Lower lobe of right lung (tissue), 2 donors: Measurements from ENCODE around the gene NECTIN3. TPM values are rescaled to one million over a fixed set of nuclear protein-coding genes. Genes with fewer than 3 reads are reported as not detected.

Experiments
- ATAC-seq, 2 donors: fragments of 200-7000 bp; cut with Tn5 transposase; one replicate each; pipeline ENCODE4 v1.9.1; 2020 to 2022; ENCODE audit warnings: mild to moderate bottlenecking in 2 of 2, moderate library complexity in 2 of 2
- DNase-seq: peaks from one replicate; pipeline ENCODE4 v3.0.0-alpha.2; 2020
- H3K27ac ChIP-seq: fragments of 200-600 bp; one replicate; pipeline ENCODE4 v1.8.0; 2022
- H3K27me3 ChIP-seq: fragments of 200-600 bp; one replicate; pipeline ENCODE4 v1.8.0; 2022; ENCODE audit warnings: low read depth
- H3K36me3 ChIP-seq: fragments of 200-600 bp; one replicate; pipeline ENCODE4 v1.8.0; 2022; ENCODE audit warnings: mild to moderate bottlenecking
- H3K4me1 ChIP-seq: fragments of 200-600 bp; one replicate; pipeline ENCODE4 v1.8.0; 2022
- H3K4me3 ChIP-seq: fragments of 200-600 bp; one replicate; pipeline ENCODE4 v1.8.0; 2022; ENCODE audit warnings: mild to moderate bottlenecking
- H3K9me3 ChIP-seq: fragments of 200-600 bp; one replicate; pipeline ENCODE4 v1.8.0; 2022
- intact Hi-C: fragments of 100-400 bp; cut with DNase I; formaldehyde crosslinking; loops from one replicate; pipeline ENCODE4 v1.11.0; 2022
- total RNA-seq: library from RNA; stranded (reverse); fragmentation: NEBNext Ultra II Directional; extraction: Animal tissue kit (Norgen Biotek cat#: 25700); gene quantifications from one replicate; pipeline ENCODE4 v1.2.1, GENCODE V29; 2021
- TF ChIP-seq, protein P1 (sequence below): fragments of 200-600 bp; IDR thresholded peaks from one replicate; pipeline ENCODE4 v1.8.0; 2022; ENCODE audit warnings: antibody characterized with exemption, mild to moderate bottlenecking
- donor health status: DM: no; HTN: yes; CAD: no; lungs with severe emphysema.

NECTIN3 gene
- total RNA-seq, 1 donor from 2014 or later, result 25.1 TPM

DNA sequence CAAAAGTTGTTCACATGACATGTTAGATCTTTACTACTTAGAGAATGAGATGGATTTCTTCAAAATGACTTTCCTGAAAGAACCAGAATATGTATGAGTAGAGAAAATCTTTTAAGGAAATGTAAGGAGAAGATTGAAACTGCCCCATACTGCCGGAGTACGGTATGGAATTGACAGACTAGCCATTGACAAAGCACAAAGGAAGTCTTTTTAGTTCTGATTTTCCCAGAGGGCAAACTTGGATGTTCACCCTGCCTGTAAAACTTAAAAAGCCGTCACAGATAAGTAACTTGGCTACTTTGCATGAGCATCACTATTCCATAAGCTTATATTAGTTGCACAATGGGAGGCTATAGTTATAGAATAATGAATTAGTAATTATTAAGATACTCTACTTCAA, 93.8 kb downstream of the NECTIN3 start:
- ATAC-seq (no peak), DNase-seq (no peak)
- Histone ChIP-seq H3K27me3 (no peaks in the 10 kb centered on the region), H3K36me3 (no peaks in the 10 kb centered on the region), H3K4me1 (no peaks in the 10 kb centered on the region), H3K9me3 (no peaks in the 10 kb centered on the region), H3K27ac (no peak overlapping the region), H3K4me3 (no peak overlapping the region)
- TF ChIP-seq, protein P1, sequence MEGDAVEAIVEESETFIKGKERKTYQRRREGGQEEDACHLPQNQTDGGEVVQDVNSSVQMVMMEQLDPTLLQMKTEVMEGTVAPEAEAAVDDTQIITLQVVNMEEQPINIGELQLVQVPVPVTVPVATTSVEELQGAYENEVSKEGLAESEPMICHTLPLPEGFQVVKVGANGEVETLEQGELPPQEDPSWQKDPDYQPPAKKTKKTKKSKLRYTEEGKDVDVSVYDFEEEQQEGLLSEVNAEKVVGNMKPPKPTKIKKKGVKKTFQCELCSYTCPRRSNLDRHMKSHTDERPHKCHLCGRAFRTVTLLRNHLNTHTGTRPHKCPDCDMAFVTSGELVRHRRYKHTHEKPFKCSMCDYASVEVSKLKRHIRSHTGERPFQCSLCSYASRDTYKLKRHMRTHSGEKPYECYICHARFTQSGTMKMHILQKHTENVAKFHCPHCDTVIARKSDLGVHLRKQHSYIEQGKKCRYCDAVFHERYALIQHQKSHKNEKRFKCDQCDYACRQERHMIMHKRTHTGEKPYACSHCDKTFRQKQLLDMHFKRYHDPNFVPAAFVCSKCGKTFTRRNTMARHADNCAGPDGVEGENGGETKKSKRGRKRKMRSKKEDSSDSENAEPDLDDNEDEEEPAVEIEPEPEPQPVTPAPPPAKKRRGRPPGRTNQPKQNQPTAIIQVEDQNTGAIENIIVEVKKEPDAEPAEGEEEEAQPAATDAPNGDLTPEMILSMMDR, result no peak
- intact Hi-C loops, result no loop called here

DNA sequence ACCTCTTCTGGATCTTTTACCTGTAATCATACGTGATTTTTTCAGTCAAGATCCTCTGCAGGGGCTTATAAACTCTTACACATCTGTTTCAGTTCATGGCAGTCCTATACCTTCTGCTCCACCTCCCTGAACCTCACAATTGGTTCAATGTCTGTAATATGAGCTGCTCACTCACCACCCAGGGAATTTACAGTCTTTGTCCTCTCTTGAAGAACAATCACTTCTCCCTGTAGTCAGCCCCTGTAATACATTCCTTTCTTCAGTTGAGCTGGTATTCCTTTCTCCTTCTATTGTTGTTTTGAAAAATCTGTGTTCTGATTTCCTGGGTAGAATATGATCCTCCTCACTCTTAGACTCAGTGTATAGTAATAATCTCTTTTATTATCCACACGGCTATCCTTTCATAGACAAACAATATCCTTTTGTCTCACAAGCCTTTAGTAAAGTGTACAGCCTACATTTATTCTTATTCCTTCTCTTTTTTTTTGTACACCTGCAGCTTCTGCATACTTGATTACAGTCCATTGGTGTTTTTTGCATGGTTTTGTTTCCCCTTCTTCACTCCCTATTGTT, 101.8 kb downstream of the NECTIN3 start:
- TF ChIP-seq, protein P1, result no peak
- intact Hi-C loops, result no loop called here
- H3K27me3 ChIP-seq, result no peaks in the 10 kb centered on the region
- no peaks in the 10 kb centered on the region for H3K4me1 ChIP-seq
- no peak overlapping the region for H3K4me3 ChIP-seq
- no peaks in the 10 kb centered on the region for H3K9me3 ChIP-seq
- DNase-seq, result no peak
- ATAC-seq, result no peak
- H3K27ac ChIP-seq, result no peak overlapping the region
- peaks cover 7% of the 10 kb centered on the region for H3K36me3 ChIP-seq

DNA sequence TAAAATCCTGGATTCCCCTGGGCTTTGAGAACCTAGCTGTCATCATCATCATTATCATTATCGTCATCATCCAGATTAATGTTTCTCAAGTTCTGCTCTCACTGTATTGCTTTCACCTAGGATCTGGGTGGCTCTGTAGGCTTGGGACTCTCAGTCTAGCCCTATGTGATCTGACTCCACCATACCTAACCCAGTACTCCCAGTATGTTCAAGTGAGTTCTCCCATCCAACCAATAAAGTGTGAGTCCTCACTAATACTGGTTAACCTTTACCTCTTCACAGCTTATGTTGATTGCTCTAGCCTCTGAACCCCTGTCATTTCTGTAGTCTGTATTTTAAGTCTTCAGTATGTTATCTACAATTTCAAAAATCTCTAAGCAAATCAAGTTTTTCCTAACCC, 102.3 kb downstream of the NECTIN3 start:
- Histone ChIP-seq H3K4me3 (no peak overlapping the region), H3K27ac (no peak overlapping the region), H3K36me3 (peaks cover 7% of the 10 kb centered on the region), H3K27me3 (no peaks in the 10 kb centered on the region), H3K9me3 (no peaks in the 10 kb centered on the region), H3K4me1 (no peaks in the 10 kb centered on the region)
- DNase-seq, result no peak
- ATAC-seq, result no peak
- TF ChIP-seq, protein P1, result no peak
- intact Hi-C loops, result no loop called here

DNA sequence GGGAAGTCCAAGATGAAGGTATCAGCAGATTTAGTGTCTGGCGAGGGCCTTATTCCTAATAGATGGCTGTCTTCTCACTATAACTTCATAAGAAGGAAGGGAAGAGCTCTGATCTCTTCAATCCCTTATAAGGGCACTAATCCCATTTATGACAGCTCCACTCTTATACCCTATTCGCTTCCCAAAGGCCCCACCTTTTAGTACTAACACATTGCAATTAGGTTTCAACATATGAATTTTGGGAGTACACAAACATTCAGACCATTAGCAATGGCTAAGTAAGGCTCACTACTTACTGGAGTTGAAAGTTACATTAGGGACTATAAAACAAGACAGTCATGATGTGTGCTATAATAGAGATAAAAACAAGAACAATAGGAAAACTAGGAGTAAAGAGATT, 118.9 kb downstream of the NECTIN3 start:
- no peak overlapping the region for H3K27ac ChIP-seq
- no peaks in the 10 kb centered on the region for H3K9me3 ChIP-seq
- ATAC-seq (no peak), DNase-seq (no peak)
- no peak overlapping the region for H3K4me3 ChIP-seq
- TF ChIP-seq, protein P1, result no peak
- no peaks in the 10 kb centered on the region for H3K4me1 ChIP-seq
- intact Hi-C loops, result no loop called here
- no peaks in the 10 kb centered on the region for H3K27me3 ChIP-seq
- peaks cover 27% of the 10 kb centered on the region for H3K36me3 ChIP-seq

DNA sequence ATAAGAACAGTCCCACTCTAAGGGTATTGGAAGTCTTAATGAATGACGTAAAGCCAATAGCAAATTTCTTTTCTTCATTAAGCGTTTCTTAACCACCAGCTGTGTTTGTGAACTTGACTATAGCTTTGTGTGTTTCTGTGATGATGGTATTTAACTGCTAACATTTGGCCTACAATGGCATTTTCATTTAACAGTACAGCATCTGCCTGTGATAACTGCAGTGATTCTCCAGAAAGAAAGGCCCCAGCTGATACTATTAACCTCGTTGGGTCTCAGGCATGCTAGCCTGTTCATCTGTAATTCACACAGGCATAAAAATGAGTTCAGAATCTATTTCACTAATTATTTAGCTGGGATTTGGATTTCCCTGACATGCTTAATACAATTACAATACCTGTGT, 121.9 kb downstream of the NECTIN3 start:
- TF ChIP-seq, protein P1, result no peak
- intact Hi-C loops, result no loop called here
- Histone ChIP-seq H3K27ac (no peak overlapping the region), H3K9me3 (no peaks in the 10 kb centered on the region), H3K4me3 (no peak overlapping the region), H3K27me3 (no peaks in the 10 kb centered on the region), H3K4me1 (no peaks in the 10 kb centered on the region), H3K36me3 (peaks cover 27% of the 10 kb centered on the region)
- DNase-seq (no peak), ATAC-seq (no peak)

DNA sequence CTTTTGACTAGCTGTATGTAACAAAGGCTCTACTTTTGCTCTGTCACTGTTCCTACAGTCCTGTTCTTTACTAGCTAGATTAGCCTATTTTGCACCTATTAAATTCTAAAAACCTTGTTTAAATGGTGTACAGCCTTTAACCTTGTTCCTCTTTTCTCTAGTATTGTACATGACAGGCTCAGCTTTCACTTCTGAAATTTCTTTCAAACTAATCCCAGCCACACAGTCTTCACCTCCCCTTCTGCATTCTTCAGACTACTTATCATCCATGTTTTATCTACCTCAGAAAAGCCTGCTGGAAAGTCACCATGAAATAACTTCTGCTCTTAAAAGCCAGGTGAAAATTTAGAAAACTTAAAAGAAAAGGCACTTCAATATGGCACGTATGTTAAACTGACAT, 122.4 kb downstream of the NECTIN3 start:
- Histone ChIP-seq H3K4me3 (no peak overlapping the region), H3K4me1 (no peaks in the 10 kb centered on the region), H3K9me3 (no peaks in the 10 kb centered on the region), H3K36me3 (peaks cover 27% of the 10 kb centered on the region), H3K27me3 (no peaks in the 10 kb centered on the region), H3K27ac (no peak overlapping the region)
- ATAC-seq, result no peak
- TF ChIP-seq, protein P1, result no peak
- no peak for DNase-seq
- intact Hi-C loops, result no loop called here
